Measurements from ENCODE around the gene TAS2R20.

GRCh38 chr12:11007608-11008007 is 9.5 kb upstream of the TAS2R20 start:
- TF ChIP-seq CTCF (IDR thresholded peaks at IDR 0.05) (no peak), POLR2A (IDR thresholded peaks at IDR 0.05) (no peak)
